Stimulated activated CD8-positive, alpha-beta memory T cell treated with anti-CD3 and anti-CD28 coated beads, Interleukin-7, amount 100 ng/mL, for 24 hours (primary cell): ENCODE results near the gene ABAT.

Experiments used
- DNase-seq: peaks from one replicate; pipeline ENCODE4 v3.0.0-alpha.2; 2020; ENCODE audit warnings: low read depth

Gene ABAT

DNA sequence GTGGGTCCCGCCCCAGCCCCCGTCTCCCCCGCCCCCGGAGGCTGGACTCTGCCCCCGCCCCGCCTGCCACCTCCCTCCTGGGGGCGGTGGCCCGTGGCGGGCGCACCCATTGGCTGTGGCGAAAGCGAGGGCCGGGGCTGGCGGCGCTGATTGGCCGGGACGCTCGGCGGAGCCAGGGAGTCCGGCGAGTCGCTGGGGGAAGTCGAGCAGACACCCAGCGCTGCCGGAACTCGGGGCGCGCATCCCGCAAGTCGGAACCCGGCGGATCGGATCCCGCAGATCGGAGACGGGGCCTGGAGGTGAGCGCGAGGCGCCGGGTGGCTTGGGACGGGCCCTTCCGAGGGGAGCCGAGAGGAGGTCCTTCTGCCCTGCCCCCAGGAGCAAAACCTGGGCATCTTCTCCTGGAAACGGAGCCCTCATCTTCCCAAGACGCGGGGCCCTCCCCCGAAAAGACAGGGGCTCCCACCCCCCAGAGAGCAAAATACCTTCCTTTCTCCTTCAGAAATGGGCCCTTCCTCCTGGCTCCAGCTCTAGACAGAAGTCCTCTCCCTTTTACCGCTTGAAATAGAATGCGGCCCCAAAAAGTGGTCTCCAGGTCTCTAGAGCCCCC, at the start of gene ABAT:
Gene ABAT (plus strand): TSS at position 205 of the 610 bp plus-strand sequence. CDS start 61,123 bp downstream, outside the sequence.
- peak; percentile 71 for DNase-seq

DNA sequence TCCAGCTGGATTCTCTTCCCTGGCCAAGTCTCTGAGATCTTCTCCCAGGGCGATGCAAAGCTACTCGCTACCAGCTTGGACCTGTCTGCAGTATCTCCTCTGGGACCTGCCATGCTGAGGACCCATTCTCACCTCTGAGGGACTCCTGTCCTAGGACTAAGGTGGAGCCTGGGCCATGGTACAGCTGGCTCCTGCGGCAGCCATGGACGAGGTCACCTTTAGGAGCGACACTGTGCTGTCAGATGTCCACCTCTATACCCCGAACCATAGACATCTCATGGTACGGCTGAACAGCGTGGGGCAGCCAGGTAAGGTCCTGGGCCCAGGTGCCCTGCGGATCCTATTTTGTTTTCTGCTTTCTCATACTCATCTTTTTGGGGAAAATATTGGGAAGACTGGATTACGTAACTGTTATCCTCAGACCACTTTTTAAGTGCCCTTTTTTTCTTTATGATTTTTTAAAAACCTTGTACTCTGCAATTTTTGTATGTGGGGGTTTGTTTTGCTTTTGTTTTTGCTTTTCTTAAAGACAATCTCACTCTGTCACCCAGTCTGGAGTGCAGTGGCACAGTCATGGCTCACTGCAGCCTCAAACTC, 48.8 kb upstream of the ABAT start:
- DNase-seq = no peak

DNA sequence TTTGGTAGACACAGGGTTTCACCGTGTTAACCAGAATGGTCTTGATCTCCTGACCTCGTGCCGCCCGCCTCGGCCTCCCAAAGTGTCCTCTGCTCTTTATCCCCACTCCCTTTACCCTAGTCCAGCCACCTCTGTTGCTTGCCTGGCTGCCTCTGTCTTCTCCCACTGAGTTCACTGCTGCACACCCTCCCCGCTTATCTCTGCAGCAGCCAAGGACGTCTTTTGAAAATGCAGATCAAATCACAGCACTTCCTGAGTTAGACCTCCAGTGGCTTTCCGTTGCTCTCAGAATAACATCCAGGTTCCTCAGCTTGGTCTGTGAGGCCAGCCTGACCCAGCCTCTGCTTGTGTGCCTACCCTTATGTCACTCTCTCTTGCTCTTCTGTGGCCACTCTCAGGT, 47.5 kb upstream of the ABAT start:
- no peak for DNase-seq

DNA sequence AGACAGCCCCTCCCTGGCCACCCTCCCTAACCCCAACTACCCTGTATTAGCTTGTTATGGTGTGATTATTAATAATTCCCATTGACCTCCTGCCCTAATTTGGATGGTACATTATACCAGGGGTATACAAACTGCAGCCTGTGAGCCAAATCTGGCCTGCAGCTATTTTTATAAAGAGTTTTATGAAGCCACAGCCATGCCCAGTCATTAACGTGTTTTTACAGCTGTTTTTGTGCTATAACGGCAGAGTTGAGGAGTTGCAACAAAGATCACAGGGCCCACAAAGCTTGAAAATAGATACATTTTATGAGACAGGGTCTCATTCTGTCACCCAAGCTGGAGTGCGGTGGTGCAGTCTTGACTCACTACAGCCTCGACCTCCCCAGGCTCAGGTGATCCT, 47.0 kb upstream of the ABAT start:
- no peak for DNase-seq

DNA sequence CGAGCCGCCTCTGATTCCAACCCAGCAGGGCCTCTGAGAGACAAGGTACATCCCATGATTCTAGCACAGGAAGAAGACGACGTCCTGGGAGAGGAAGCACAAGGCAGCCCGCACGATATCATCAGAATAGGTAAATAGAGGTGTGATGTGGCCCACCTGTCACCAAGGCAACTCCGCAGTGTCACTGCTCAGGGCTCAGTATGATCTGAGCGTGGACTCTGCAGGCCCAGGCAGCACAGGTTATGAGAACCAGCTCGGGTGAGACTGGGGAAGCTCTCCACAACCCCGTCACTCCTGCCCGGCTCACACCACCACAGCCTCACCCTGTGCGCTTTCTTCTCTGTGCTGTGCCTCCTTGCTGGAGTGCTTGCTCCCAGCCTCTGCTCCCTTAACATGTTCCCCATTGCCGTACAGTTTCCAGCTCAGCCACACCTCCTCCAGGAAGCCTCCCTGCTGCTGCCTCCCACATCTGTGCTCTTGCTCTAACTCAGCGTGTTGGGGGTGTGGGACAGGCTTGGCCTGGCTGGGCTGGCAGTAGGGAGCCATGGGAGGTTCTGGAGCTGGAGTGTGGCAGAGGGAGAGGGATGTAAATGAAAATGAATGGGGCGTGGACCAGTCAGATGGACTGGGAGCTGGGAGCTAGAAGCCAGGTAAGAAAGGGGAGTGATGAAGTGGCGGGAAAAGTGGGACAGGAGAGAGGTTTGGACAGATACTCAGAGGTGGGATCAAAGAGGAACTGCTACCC, 45.3 kb upstream of the ABAT start:
- DNase-seq = no peak

DNA sequence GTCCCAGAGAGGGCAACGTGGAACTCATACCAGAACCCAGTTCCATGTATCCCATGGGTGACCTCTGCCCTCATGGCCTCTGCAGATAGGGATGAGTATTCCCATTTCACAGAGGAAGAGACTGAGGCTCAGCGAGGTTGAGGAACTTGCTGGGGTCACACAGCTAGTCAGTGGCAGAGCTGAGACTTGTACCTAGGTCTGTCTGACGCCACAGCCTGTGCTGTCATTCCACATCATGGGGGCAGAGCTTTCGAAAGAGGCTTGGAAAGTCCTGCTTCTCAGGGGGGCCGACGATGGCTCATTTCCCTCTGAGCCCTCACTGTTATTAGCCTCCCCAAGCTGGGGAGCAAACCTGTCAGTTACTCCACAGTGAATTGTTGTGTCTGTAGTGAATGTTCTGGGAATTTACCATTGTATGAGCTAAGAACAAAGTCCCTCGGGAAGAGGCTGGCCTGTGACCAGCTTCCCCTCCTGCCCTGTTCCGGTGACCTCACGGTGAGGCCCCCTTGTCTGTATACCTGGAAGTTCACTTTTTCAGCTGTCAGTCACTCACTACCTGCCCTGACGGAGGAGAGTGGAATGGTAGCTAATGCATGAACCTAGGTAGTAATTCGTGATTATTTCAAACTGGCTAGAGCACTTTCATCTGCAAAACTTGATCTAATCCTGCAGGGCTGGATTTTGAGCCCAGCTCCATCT, 44.0 kb upstream of the ABAT start:
- DNase-seq = no peak

DNA sequence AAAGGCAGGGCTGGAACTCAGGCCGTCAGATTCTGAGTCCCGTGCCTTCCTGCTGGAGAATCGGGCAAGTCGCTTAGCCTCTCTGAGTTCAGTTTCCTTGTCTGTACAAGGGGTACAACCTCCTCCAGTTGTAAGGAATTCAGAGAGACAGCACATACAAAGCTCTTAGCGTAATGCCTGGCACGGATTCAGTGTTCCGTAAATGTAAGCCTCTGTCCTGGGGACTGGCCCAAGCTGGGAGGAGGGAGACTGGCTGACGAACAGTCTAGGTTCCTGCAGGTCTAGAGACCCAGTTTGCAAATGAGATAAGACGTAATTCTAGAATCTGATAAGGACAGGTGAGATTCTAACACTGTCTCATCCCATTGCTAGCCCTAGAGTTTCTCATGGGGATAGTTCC, 43.0 kb upstream of the ABAT start:
- DNase-seq = no peak

DNA sequence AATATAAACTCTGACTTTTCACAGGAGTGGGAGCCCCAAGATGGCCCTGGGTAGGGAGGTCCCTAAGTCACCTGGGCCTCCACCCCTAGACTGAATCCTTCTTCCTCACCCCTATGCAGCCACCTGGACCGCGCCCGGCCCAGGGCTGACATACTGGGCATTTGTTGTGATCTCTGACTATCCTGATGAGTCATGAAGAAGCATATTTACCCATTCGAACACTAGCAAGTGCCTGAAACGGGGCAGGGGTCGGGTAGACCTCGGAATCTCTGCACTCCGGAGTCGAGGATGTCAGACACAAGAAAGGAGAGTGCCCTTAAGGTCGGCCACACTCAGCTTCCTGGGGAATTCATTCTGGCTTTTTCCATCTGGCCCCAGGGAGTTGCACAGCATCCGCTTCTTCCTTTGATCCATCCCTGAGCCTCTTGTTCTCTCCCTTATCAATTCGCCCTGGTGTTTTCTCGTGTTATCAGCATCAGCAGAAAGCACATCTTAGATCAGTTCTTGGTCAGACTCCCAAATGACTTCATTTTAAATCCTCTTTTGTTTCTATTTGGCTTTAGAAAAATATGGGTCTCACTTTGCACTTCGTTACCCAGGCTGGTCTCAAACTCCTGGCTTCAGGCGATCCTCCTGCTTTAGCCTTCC, 42.5 kb upstream of the ABAT start:
- no peak for DNase-seq

DNA sequence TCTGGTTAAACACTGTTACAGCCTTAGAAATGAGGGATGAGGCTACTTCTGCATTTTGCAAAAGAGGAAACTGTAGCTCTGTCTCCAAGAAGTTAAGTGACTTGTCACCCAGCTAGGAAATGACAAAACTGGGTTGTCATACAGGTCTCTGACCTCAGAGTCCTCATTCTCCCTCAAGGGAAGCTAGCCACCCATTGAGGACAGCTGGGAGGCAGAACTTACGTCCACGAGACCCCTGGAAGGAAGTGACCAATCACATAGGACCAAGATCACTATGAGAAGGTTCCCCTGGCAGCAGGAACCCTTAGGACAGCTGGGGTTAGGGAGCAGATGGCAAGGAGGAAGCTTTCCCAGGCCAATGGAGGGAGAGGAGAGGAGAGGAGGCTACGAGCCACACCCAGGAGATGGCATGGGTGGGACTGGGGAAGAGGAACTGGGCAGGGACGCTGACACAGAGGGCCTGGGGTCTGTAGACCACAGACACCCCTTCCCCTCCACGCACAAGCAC, 41.7 kb upstream of the ABAT start:
- no peak for DNase-seq

DNA sequence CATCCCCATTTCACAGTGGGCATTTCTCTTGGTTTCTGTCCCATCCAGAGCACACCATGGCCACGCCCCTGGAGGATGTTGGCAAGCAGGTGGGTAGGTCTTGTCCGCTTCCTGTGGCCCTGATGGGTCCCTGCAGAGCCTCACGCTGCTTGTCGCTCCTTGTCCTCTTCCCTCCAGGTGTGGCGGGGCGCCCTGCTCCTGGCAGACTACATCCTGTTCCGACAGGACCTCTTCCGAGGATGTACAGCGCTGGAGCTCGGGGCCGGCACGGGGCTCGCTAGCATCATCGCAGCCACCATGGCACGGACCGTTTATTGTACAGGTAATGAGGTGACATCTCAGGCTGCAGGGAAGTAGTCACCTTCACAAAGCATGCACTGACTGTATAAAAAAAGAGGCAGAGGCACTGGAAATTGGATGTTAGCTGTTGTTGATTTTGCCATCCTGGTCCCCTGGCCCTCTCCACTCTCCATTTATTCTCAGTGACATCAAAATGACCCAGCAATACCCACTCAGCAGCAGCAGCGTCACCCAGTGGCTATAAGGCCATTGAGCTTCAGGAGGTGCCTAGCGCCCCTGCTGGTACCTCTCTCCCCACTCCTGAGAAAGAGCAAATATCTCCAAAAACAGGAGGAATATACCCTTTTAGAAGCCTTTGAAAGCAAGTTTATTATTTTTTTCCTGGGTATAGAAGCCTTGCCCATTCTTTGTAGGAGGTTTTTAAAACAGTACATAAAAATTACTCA, 39.3 kb upstream of the ABAT start:
- DNase-seq = no peak

DNA sequence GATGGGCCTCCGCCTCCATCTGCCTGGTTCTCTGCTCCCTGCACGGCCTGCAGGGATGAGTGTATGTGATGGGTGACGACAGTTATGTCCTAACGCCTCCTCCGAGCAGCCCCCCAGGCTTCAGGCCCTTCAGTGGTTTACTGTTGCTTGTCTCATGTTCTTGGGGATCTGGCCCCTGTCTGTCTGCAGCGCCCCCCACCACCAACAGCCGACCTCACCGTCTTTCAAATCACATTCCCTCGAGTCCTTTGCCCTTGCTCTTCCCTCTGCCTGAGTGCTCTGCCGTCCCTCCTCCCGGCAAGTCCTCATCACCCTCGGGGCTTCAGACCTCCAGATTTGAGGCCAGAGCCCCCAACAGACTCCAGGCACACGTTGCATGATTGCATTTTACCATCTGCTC, 34.7 kb upstream of the ABAT start:
- DNase-seq = no peak

DNA sequence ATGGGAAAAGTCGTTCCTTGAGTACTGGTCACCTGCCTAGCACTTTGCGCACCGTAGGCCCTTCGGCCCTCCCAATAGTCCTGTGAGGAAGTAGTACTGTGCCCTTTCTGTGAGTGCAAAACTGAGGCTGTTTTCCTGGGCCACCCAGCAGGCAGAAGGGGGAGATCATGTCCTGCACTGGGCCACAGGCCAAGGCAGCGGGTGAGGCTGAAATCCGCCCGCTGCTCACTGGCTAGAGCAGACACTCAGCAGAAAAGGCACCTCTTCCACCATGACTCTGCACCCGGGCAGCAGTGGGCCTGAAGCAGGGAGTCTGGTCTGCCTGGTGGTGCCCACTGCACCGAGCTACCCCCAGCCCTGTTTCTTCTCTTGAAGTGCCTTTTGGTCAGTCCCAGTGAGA, 32.7 kb upstream of the ABAT start:
- DNase-seq = no peak

DNA sequence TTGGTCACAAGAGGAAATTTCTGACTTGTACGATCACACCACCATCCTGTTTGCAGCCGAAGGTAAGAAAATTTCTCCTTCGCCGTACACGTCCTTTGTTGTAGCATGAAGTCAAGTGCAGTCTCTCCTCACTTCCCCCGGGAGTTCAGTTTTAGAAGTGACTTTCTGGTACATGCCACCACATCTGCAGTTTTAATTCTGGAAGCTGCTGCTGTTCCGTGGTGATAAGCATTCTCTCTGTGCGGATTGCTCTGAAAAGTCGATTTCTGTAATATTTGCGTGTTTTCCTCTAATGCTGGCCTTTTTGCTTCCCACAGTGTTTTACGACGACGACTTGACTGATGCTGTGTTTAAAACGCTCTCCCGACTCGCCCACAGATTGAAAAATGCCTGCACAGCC, 32.3 kb upstream of the ABAT start:
- DNase-seq = no peak

DNA sequence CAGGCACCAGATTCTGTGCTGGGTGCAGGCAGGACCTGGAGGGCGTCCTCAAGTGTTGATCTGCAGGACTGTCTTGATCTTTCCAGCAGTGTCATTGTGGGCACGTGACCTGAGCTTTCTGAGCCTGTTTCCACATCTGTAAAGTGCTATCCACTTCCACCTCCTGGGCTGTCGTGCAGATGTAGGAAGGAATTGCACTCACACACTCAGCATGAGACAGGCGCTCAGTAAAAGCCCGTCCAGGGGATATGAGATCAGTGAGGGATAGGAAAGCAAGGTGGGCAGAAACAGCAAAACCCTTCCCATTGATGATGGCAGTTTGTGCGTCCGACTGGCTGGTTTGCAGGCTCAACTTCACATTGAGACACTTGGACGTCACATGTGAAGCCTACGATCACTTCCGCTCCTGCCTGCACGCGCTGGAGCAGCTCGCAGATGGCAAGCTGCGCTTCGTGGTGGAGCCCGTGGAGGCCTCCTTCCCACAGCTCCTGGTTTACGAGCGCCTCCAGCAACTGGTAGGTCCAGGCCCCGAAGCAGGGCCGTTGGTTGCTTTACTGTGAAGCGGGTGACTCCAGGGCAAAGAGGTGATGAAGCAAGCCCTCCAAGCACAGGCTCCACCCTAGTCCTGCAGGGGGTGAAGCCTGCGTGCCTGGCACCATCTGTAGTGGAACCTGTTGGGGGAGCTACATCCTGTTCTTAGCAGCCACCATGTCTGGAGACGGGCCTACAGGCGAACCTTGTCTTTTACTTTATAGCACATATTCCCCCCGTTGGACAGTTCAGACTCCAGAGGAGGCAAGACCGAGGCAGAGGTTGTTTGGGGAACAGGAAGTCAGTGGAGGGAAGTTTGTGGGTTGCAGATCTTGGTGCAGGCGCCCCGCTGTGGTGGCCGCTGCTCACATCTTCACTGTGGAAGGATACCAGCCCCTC, 29.9 kb upstream of the ABAT start:
- no peak for DNase-seq

DNA sequence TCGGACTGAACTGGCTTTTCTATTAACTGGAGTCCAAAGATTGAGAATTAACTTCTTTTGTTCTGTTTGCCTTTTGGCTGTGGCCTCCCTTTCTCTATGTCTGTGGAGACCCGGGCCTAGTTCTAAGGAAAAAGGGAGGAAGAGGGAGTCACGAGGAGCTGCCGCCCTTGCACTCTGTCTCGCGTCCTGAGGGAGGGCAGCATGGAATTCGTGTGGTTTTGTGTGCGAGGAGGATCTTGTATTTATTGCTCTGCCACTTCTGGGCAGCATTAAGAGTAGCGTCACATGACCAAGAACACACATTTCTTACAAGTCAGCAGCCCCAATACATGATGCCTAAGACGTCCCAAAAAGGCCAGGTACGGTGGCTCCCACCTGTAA, 29.3 kb upstream of the ABAT start:
- no peak for DNase-seq

DNA sequence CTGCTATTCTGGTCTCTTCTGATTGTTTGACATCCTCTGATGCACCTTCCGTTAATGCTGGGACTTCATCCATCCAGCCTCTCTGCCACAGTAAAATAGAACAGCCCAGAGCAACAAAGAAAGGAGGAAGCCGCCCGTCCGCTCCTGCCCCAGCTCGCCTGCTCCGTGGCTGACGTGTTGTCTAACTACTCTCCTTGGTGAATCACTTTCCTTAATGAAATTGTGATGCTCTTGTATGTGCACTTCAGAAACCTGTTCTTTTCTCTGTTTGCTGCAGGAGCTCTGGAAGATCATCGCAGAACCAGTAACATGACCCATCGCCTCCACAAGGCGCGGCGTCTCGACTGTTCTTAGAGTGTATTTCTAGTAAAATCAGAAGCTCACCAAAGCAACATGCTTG, 28.6 kb upstream of the ABAT start:
- DNase-seq = no peak

DNA sequence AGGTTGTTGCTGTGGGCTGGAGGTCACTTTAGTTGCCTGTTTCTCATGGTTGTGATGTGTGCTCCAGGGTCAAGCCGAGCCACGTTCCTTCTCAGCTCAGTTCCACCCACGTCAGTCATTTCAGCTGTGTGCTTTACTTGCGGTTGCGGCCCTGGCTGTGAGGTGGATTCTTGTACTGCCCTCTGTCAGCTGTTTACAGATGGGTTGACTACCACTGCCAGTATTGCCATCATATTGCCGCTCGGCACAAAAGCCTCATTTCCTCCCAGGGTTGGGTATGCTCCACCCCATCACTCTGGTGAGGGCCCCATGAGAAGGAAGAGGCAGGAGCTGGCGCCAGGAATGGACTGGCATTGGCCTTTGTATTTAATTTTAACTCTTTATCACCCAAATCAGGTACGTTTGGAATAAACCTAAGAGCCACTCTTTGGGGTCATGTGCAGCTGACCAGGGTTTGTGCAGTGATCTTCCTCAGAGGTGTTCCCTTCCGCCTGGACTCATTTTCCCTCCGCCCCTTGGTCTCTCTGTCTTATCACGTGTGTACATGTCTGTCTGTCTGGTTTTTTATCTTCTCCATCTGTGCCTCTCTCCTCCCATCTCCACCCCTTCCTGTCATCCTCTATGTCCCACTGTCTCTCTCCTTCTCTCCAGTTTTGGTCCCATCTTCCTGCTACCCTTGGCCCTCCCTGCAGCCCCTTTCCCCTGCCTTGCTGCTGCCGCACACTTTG, 27.9 kb upstream of the ABAT start:
- DNase-seq = no peak

DNA sequence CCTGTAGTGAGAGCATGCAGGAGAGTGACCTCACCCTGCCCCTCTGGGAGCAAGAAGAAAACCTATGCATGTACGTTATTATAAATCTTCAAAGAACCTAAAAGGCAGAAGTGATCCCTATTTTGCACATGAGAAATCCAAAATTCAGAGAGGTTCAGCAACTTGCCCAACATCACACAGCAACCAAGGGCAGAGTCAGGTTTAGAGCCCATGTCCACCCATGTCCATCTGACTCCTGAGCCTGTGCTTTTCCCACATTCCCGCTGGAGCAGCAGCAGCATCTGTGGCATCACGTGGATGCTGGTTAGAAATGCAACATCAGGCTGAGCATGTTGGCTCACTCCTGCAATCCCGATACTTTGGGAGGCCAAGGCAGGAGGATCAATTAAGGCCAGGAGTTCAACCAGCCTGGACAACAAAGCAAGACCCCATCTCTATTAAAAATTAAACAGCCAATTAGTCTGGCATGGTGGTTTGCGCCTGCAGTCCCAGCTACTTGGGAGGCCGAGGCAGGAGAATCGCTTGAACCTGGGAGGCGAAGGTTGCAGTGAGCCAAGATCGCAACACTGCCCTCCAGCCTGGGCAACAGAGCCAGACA, 26.6 kb upstream of the ABAT start:
- DNase-seq = no peak

DNA sequence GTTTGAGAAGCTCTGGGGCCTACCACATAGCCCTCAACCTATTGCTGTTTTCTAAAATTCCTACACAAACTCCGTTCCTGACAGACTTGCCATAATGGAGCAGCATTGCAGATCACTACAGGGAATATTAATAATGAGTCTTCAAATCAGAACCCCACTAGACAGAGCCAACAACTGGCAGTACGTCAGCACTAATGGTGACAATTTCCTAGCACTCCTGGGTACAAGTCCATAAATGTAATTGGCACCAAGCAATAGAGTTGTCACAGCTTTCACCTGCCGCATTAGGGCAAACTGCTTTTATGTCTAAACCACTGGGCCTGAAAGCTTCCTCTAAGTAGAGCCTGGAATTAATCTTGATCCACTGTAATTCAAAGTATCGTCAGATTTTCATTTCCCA, 25.5 kb upstream of the ABAT start:
- DNase-seq = no peak
